Measurements from ENCODE around the gene IRX3. TPM values are rescaled to one million over a fixed set of nuclear protein-coding genes. Genes with fewer than 3 reads are reported as not detected.

IRX3 gene
- polyA plus RNA-seq, 1 donor: 20.1 TPM

GRCh38 chr16:54291656-54292487 lies 5.3 kb upstream of the IRX3 start:
- DNase-seq: no peak

DNA sequence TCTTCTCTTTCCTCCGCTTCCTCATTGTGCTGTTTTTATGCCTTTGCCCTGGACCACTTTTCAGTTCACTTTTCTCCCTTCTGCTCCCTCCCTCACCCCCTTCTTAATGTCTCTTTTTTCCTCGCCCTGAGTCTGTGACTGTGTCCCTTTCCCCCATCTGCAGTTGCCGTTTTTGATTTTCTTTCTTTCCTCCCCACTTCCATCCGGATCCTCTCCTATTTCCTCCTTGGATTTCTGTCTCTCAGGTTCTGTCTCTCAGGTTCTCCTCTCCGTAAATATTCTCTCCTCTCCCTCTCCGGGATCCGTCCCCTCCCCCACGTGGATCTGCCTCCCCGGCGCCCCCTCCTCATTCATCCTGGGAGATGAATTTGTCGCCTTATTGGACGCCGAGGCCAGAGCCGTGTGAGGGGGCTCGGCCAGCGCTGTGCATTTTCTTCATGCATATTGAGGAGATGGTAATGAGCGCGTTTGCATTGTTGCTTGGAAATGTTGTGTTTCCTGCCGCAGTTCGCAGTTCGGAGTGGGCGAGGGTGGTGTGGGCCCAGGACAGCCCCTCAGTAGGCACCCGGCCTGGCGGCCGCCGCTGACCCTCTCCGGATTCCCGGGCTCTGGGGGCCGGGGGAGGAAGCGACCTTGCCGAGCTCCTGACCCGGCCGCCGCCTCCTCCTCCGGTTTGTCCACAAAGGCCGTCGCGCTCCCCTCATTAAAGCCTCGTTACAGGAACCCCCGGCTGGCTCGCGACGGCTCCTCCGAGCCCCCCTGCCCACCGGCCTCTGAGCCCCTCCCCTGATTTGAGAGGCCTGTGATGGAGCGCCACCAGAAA lies 4.5 kb upstream of the IRX3 start:
- DNase-seq: no peak

DNA sequence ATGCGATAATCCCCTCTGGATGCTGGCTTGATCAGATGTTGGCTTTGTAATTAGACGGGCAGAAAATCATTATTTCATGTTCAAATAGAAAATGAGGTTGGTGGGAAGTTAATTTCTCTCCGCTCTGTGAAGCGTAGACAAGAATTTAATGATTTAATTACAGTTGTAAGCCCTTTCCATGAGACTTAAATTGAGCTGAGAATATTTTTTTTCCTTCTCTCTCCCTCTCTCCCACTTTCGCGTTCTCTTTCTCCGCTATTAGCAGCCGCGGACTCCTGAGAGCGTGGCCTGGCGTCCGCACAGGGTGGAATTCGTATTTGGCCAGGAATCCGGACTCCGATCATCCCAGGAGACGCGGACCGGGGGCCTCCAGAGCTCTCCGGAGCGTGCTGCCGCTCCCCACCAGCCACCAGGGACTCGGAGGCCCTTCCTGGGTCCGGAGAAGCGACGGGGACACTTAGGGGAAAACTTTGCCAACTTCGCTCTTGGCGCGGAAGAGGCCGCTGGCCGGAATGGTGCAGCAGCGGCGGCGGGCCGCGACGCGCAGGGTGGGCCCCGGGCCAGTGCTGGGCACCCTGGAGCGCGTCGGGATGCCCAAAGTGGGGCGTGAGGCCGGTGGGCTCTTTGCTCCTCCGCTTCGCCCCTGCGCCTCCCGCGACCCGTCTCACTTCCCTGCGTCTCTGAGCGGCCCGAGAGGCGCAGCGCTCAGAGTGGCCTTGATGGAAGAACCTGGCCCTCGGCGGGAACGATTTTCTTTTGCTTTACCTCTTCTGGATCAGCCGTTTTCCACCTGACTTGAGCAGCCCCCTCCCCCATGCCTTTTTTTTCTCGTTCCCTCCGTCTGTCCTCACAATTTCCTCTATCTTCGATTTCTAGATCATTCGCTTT lies 3.6 kb upstream of the IRX3 start:
- no peak for DNase-seq

- no peak for DNase-seq
Measured at GRCh38 chr16:54289242-54289944, 2.8 kb upstream of the IRX3 start.

DNA sequence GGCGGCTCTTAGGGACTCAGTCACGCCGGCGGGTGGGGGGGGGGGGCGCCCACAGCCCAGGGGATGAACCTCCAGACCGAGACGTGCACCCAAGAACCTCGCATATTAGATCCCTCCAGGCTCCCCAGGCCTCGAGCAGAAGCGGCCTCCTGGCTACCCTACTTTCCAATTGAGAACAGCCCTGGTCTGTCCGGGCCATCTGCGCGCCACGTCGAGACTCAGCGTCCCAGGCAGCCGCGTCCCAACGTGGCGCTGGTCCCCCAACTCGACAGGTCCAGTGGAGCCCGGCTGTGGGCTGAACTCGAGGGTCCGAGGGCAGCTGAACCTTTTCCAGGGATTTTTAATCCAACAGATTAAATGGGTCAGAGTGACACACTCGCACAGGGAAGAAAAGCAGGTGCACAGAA lies 2.3 kb upstream of the IRX3 start:
- DNase-seq: no peak

- DNase-seq: no peak
Measured at GRCh38 chr16:54288030-54288834, 1.6 kb upstream of the IRX3 start.

DNA sequence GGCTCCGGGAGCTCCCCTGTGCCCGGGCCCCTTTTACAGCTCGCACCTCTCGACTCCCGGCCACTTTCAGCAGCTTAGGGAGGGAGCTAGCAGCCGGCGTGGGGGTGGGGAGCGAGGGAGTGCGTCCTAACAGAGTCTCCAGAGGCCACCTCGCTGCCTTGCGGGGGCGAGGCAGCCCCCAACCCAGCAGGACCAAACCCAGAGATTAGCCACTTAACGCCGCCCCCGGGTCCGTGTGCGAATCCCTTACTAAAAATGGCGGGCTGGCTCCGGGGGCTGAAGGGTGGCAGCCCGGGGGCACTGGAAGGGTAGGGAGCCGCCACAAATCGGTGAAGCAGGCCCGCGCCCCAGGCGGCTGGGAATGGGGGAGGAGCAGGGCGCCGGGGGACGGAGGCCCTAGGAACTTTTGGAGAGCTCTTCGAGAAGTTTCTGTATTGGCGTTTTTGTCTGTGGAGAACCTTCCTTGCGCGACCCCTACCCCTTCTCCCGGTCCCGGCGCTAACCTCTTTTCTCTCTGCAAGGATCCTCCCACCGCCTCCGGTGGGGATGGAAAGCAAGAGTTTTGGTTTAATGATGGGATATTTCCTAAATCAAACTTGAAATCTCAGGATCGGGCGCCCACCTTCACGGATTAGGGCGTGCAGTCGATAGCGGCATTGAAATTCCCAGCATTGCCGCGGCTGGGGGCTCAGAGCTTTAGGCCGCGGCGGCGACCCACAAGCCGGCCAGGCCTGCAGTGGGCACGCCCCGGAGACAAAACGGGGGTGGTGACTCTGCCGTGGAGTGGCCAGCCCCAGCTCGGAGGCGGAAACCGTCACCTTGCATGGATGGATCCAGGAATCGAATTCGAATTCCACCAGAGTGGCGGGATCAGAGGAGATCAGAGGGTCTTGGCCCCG lies 793 bp upstream of the IRX3 start:
- DNase-seq: no peak

- no peak for DNase-seq
Measured at GRCh38 chr16:54286090-54286365, 559 bp downstream of the IRX3 start.

GRCh38 chr16:54285414-54286089 lies 1.0 kb downstream of the IRX3 start:
- no peak for DNase-seq

- DNase-seq: no peak
Measured at GRCh38 chr16:54284931-54285413, 1.6 kb downstream of the IRX3 start.

DNA sequence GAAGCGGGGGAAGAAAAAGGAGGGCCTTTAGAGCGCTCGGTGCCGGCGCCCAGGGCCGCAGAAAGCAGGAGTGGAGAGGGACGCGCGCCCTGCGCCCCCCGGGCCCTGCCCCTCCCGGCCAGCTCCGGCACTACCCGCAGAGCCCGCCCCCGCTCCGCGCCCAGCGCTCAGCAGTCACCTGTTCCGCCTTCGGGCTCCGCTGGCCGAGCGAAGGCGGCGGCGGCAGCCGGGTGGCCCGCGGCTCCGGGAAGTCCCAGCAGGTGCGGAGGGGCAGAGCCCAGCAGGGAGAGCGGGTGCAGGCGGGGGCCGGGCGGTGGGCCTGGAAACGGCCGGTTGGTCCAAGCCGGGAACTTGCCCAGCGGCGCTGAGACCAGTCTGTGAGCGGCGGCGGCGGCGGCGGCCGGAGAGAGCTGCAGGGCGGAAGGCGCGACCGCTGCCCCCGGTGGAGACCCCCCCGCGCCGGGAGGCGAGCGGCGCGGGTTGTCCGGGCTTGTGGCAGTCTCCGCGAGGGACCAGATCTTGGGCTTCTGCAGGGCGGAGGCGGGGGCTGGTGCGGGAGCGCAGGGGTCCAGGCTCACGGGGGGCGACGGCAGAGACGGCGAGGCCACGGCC lies 2.2 kb downstream of the IRX3 start:
- no peak for DNase-seq

GRCh38 chr16:54283725-54284318 lies 2.8 kb downstream of the IRX3 start:
- DNase-seq: no peak

DNA sequence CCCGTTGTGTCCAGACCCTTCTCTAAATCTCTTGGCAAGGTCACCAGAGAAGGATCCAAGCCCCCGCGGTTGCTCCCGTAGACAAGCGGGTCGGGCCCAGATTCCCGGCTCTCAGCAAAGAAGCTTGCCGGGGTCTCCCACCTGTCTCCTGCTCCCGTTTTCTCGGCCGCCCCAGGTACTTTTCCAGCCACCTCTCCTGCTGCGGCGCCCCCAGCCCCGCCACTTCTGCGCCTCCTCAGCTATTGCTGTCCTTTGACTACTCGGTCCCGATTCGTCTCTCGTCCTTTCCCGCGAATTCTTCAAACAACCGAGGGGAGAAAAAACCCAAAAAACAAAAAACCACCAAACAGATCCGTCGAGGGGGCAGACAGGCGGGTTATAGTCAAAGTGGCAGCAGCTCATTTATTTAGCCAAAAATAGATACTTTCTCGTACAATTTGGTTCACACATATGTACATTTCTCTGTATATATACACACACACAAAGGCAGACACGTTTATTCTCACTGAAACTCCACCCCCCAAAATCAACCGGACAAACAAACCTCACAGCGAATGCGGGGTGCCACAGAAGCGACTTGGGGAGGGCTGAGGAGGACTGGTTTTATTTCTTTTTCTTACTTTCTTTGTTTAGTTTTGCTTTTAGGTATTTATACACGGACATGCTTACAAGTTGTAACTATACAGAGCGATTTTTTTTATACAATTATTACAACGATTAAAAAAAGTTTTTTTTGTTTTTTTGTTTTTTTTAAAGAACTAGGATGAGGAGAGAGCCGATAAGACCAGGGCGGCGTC lies 3.5 kb downstream of the IRX3 start:
- DNase-seq: no peak

DNA sequence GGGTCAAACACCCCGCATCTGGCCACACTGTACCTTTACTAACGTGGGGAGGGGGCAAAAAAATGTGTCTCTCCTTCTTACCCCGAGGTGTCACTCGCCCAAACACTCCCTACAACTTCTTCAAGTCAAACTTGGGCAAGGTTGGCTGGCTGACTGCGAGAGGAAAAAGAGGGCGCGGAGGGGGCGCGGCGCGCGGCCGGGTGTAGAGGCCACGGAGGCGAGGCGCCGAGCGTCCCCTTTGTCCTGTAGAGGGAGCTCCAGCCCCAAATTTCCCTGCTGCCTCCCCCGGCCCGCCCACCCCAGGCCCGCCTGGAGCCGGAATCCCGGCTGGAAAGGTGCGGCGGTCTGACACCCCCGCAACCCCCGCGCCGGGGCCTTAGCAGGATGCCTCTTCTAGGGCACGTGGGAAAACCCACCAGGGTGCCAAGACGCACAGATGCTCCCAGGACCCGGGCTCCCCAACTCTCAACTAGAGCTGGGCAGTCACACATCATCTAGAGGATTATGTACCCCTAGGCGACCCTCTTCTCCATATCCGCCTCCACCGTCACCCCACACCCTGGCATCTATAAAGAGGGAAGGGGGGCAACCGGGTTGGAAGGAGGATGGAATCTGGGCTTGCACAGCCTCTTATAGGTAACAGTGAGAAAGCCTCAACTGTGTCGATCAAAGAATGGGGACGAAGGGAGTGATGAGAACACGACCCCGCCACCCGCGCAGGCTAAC lies 4.2 kb downstream of the IRX3 start:
- DNase-seq: peak; percentile 73

DNA sequence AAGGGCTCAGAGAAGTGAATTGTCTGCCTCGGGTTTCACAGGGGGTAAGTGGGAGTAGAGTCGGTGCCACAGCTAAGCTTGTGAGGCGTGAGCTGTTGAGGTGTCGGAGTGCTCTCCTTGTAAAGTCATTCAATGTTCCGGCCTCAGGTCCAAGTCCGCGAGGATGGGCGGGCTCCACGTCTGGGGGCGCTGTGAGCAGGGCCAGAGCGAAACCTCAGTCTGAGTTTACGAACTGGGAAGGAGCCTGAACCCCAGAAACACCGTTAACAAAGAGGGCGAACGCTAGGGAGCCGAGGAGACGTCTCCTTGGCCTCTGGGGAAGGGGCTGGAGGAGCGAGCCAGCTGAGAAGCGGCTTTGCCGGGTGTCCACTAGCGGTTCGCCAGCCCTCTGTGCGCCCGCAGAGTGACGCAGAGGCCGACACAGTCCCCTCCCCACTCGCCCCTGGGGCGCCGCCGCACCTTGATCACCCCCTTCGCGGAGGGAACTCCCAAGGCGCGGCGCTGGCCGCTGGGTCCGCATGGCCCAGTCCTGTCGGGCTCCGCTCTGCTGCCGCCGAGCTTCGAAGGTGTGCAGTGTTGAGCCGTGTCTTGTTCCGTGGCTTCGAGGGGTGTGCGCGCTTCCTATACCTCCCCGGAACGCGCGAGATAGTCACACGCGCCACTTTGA lies 4.9 kb downstream of the IRX3 start:
- DNase-seq: no peak

DNA sequence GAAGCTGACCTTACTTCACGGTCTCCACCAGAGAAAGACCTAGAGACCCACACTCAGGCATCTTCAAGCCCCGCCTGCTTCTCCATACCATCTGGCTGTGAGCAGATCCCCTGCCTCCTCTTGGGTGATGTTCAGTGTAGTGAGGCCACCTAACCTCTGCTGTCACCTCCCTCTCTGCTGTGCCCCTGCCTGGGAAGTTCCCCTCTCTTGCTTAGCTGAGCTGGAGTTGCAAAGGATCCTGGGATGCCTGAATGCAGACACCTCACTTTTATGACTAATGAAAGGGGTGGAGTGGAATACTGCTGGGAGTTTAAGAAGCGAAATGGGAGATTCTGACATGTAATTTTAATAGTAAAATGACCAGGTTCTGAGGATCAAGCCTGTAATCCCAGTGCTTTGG lies 5.8 kb downstream of the IRX3 start:
- DNase-seq: no peak
